ENCODE results near the gene PADI4. TPM values are rescaled to one million over a fixed set of nuclear protein-coding genes. Genes with fewer than 3 reads are reported as not detected.

Gene PADI4
- total RNA-seq, 4 donors from 2014 or later = 1.2 TPM; not detected in 3

GRCh38 chr1:17330856-17331255 is 22.9 kb downstream of the PADI4 start:
- TF ChIP-seq, protein P1, sequence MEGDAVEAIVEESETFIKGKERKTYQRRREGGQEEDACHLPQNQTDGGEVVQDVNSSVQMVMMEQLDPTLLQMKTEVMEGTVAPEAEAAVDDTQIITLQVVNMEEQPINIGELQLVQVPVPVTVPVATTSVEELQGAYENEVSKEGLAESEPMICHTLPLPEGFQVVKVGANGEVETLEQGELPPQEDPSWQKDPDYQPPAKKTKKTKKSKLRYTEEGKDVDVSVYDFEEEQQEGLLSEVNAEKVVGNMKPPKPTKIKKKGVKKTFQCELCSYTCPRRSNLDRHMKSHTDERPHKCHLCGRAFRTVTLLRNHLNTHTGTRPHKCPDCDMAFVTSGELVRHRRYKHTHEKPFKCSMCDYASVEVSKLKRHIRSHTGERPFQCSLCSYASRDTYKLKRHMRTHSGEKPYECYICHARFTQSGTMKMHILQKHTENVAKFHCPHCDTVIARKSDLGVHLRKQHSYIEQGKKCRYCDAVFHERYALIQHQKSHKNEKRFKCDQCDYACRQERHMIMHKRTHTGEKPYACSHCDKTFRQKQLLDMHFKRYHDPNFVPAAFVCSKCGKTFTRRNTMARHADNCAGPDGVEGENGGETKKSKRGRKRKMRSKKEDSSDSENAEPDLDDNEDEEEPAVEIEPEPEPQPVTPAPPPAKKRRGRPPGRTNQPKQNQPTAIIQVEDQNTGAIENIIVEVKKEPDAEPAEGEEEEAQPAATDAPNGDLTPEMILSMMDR (IDR thresholded peaks at IDR 0.05) = no peak
- no peak for TF ChIP-seq POLR2A (IDR thresholded peaks at IDR 0.05)
- intact Hi-C loops (cut with DNase I; ENCODE audit: low total_unique reads) = no loop called here
- DNase-seq = no peak
- Histone ChIP-seq H3K36me3 (no peaks in the 10 kb centered on the region), H3K27ac (no peak overlapping the region), H3K27me3 (no peaks in the 10 kb centered on the region), H3K4me1 (no peaks in the 10 kb centered on the region), H3K4me3 (no peak overlapping the region), H3K9me3 (no peaks in the 10 kb centered on the region)

DNA sequence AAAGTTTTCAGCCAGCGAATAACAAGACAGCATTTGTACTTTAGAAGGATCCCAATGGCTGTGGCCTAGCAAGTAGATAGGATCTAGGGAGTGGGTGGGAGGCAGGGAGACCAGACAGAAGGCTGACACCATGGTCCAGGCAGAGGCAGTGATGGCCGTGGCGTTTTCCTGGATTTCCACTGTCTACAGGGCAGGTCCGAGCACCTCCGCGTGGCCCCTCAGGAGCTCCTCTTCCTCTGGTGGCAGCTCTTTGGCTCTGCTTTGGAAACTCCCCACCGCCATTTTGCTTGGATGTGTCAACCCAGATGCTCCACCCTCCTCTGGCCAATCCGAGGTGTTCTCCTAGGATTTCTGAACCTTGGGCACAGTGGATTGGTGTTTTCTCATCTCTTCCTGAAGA is 25.1 kb downstream of the PADI4 start:
- TF ChIP-seq, protein P1 (IDR thresholded peaks at IDR 0.05) = no peak
- no peak for TF ChIP-seq POLR2A (IDR thresholded peaks at IDR 0.05)
- no peaks in the 10 kb centered on the region for H3K4me1 ChIP-seq
- H3K9me3 ChIP-seq = no peaks in the 10 kb centered on the region
- no peak overlapping the region for H3K4me3 ChIP-seq
- H3K27ac ChIP-seq = no peak overlapping the region
- H3K36me3 ChIP-seq = no peaks in the 10 kb centered on the region
- H3K27me3 ChIP-seq = no peaks in the 10 kb centered on the region
- intact Hi-C loops (cut with DNase I; ENCODE audit: low total_unique reads) = no loop called here
- no peak for DNase-seq

GRCh38 chr1:17335821-17336710 is 28.1 kb downstream of the PADI4 start:
- H3K27me3 ChIP-seq = no peaks in the 10 kb centered on the region
- H3K9me3 ChIP-seq = no peaks in the 10 kb centered on the region
- no peak for DNase-seq
- H3K27ac ChIP-seq = no peak overlapping the region
- H3K4me1 ChIP-seq = no peaks in the 10 kb centered on the region
- no peaks in the 10 kb centered on the region for H3K36me3 ChIP-seq
- intact Hi-C loops (cut with DNase I; ENCODE audit: low total_unique reads) = no loop called here
- no peak for TF ChIP-seq POLR2A (IDR thresholded peaks at IDR 0.05)
- TF ChIP-seq, protein P1 (IDR thresholded peaks at IDR 0.05) = peak in 2 of 4 experiments; percentile 29 to 37
- no peak overlapping the region for H3K4me3 ChIP-seq

DNA sequence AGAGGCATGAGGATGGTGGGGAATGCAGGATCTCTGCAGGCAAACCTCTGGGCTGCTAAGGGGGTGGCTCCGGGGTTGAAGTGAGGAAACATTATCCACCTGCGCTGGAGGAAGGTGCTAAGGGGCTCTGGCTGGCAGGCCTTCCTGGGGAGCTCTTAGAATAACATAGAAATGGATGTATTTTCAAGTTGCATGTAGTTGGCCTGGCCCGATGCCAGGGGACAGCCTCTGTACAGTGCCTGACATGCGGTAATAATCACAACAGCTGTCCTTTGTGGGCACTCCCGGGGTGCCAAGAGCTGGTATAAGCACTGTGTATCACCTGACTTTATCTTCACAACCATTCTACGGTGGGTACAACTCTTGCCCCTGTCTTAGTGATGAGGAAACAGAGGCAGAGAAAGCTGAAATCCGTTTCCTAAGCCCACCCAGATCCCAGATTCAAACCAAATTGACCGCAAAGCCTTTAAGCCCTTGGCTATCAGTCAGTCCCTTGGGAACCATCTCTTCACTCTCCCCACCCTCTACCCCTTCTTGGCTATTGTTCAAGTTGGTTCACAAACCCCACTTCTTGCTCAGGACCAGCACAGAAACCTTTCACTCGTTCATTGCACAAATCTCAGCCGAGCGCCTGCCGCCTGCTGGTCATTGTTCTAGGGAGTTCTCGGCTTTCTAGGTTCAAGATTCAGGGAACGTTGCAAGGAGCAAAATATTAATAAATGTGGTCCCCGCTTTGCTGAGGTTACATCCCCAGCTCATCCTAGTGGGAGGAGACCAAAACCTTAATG is 30.9 kb downstream of the PADI4 start:
- Histone ChIP-seq H3K4me3 (no peak overlapping the region), H3K36me3 (no peaks in the 10 kb centered on the region), H3K4me1 (no peaks in the 10 kb centered on the region), H3K27ac (no peak overlapping the region), H3K9me3 (no peaks in the 10 kb centered on the region), H3K27me3 (no peaks in the 10 kb centered on the region)
- TF ChIP-seq, protein P1 (IDR thresholded peaks at IDR 0.05) = no peak
- no peak for TF ChIP-seq POLR2A (IDR thresholded peaks at IDR 0.05)
- no peak for DNase-seq
- intact Hi-C loops (cut with DNase I; ENCODE audit: low total_unique reads) = no loop called here

- H3K36me3 ChIP-seq = no peaks in the 10 kb centered on the region
- TF ChIP-seq POLR2A (IDR thresholded peaks at IDR 0.05) = no peak
- TF ChIP-seq, protein P1 (IDR thresholded peaks at IDR 0.05) = no peak
- intact Hi-C loops (cut with DNase I; ENCODE audit: low total_unique reads) = no loop called here
- H3K27me3 ChIP-seq = no peaks in the 10 kb centered on the region
- H3K4me1 ChIP-seq = no peaks in the 10 kb centered on the region
- no peak for DNase-seq
- no peaks in the 10 kb centered on the region for H3K9me3 ChIP-seq
- H3K27ac ChIP-seq = no peak overlapping the region
- H3K4me3 ChIP-seq = no peak overlapping the region
These were observed 31.5 kb downstream of the PADI4 start for GRCh38 chr1:17339521-17339920.
